ENCODE measurements around the gene TRIM28.
A peak's percentile ranks its signal among the peaks of the same experiment; 100 is the strongest.
"Not testable (repeated sequence)": the region's sequence is repeated elsewhere in the genome, so short reads cannot be mapped to it uniquely, and the experiment has no call there.

TRIM28 gene

DNA sequence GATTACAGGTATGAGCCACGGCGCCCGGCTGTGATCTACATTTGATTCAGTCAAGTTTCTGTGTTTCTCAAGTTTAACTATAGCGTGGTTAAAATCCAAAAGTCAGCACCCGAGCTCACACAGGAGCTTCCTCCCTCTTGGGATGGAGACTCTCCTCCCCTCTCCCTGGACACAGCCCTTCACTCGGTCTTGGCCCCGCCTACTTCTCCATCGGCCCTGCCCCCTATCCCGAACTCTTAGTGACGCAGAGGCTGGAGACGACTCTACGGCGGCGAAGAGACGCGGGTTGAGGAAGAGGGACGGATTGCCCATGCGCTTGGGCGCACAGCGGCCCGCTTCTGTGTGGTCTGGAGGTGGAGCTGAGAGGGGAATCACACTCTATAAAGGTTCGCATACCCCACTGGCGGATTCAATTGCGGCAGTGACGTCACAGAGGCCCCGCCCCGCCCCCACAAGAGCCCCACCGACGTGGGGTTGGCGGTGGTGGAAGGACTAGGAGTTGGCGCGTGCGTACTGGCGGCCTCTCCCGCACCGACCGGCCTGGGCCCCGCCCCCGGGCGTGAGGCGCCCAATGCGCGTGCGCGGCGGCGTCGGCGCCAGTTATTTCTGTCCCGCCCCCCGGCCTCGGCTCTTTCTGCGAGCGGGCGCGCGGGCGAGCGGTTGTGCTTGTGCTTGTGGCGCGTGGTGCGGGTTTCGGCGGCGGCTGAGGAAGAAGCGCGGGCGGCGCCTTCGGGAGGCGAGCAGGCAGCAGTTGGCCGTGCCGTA, at the start of gene TRIM28:
TSS of gene TRIM28 (plus strand) at position 239 of the 765 bp plus-strand sequence. CDS start 694 bp downstream, outside the sequence.
- peak; percentile 100 for DNase-seq (ENCODE audit: low spot score)

GRCh38 chr19:58497634-58498170, 46.2 kb upstream of the TRIM28 start:
- no peak for DNase-seq (ENCODE audit: low spot score)

GRCh38 chr19:58498316-58499020, 45.4 kb upstream of the TRIM28 start:
- no peak for DNase-seq (ENCODE audit: low spot score)

- peak; percentile 99 for DNase-seq (ENCODE audit: low spot score)
These were observed 44.6 kb upstream of the TRIM28 start for GRCh38 chr19:58499021-58499927.

DNA sequence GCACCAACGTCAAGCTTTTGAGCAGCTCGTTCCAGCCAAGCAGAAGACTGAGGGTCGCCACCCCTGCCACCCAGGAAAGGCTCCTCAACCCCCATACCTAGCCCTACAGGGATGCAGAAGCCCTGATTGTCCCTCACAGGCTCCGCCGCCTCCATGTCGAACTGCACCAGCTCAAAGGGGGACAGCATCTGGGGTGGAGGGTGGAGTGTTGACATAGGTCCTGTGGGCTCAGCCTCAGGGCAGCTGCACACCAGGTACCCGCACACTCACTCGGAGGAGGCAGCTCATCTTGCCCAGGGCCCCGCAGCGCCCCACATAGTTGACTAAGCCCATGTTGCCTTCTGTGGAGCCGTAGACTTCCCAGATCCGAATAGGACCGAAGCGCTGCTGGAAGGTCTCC, 43.6 kb upstream of the TRIM28 start:
- DNase-seq (ENCODE audit: low spot score), result no peak

- not testable (repeated sequence) for DNase-seq (ENCODE audit: low spot score)
These were observed 36.2 kb upstream of the TRIM28 start for GRCh38 chr19:58507602-58508223.

GRCh38 chr19:58509731-58510083, 34.2 kb upstream of the TRIM28 start:
- no peak for DNase-seq (ENCODE audit: low spot score)

DNA sequence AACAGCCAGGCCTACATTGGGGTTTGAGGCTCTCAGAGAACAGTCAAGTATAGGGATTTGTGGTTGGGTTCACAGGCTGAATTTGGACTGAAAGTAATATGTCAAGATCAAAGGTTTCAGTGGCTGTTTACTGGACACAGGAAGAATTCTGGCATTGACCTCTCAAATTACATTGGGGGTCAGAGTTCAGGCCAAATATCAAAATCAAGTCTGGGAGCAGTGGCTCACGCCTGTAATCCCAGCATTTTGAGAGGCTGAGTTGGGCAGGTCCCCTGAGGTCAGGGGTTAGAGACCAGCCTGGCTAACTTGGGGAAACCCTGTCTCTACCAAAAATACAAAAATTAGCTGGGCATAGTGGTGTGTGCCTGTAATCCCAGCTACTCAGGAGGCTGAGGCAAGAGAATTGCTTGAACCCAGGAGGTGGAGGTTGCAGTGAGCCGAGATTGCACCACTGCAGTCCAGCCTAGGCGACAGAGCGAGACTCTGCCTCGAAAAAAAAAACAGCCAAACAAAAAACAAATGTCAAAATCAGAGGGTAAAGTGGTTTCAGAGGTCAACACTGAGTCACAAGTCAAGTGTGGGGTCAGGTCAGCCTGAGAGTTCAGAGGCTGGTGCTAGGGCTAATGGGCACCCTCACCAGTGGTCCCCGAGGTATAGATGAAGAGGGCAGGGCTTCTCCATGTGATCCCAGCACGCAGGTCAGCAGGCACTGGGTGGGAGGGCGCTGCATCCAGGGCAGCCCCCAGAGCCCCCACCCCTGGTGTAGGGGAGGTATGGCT, 33.6 kb upstream of the TRIM28 start:
- DNase-seq (ENCODE audit: low spot score), result no peak

- DNase-seq (ENCODE audit: low spot score), result no peak
These were observed 32.3 kb upstream of the TRIM28 start, which contains the start of gene SLC27A5 for GRCh38 chr19:58511353-58512208. Gene SLC27A5, minus strand, starts transcription at chr19:58511992. Its CDS starts 37 bp downstream, at chr19:58511955.

GRCh38 chr19:58513213-58513693, 30.6 kb upstream of the TRIM28 start:
- no peak for DNase-seq (ENCODE audit: low spot score)

GRCh38 chr19:58513694-58514563, 29.9 kb upstream of the TRIM28 start:
- peak; percentile 85 for DNase-seq (ENCODE audit: low spot score)

DNA sequence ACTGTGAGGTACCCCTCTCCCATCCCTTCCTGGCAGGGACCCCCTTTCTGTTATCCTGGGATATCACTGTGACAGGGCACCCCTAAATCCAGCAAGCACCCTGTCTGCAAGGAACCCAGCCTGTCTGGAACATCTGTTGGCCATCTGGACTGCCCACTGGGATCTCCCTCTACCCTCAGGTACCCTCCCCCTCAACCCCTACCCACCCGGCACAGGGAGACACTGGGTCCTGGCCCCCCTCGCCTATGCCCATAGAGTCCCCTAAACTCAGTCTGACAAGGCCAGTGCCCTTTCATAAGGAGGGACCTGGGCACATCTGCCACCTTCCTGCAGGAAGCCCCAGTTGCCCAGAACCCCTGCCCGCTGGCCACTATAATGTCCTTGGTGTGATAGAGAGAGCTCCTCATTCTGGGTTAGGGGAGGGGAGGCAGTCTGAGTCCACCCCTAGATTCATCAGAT, 29.3 kb upstream of the TRIM28 start:
- DNase-seq (ENCODE audit: low spot score), result no peak

- no peak for DNase-seq (ENCODE audit: low spot score)
These were observed 28.6 kb upstream of the TRIM28 start for GRCh38 chr19:58515259-58515658.

DNA sequence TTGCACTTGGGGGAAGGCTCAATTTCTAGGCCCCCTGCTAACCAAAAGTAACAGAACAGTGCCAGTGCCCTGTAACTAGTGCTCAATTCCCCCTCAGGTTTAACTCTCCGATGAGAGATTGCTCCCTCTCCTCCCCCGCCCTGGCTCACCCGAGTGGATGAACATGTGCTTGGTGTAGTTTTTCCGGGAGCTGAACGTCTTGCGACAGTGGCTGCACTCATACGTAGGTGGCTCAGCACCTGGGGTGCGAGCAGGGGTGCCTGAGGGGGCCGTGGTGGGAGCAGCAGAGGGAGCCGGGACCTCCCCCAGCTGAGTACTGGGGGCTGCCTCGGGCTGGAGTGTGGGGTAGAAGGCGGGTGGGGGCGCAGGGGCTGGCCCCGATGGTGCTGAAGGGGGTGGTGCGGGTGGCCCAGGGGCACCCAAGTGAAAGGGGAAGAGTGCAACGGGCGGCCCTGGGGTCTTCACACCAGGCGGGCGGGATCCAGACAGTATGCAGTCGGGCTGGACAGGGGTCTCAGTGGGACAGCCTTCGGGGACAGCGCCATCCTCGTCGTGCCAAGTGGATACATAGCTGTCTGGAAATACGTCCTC, 27.5 kb upstream of the TRIM28 start:
- DNase-seq (ENCODE audit: low spot score), result no peak

DNA sequence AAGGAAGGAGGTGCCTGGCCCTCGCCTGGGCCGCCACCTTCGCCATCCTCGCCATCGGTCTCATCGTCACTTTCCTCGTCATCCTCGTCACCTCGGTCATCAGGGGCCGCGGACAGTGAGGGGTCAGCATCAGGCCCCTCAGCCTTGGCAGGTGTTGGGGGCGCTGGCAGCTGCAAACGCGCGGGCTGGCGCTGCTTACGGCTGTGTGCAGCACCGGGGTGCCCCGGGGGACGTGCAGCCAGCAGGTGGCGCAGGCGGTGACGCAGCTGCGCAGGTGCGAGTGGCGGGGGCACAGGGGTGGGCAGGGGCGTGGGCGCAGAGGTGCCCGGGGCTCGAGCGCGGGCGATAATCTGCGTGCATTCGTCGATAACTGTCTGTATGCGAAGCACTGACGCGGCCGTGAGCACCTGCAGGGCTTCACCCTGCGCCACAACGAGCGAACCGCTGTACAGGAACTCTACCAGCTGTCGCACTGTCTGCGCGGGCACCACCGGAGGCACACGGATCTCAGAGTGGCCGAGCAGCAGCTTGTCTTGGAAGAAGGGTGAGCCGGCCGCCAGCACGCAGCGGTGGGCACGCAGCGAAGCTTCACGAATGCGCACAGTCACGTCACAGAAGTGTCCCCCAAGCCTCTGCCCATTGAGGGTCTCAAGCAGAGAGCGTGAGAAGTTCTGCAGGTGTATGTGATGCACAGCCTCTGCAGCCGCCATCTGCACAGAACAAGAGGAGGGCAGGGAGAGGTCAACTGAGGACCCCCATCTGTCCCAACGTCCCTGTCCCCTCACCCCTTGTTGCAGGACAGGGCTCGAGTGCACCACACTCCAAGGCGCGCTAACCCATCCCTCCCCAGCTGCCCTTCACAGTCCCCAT, 26.7 kb upstream of the TRIM28 start:
- no peak for DNase-seq (ENCODE audit: low spot score)

- DNase-seq (ENCODE audit: low spot score), result no peak
These were observed 25.4 kb upstream of the TRIM28 start for GRCh38 chr19:58518256-58519086.

DNA sequence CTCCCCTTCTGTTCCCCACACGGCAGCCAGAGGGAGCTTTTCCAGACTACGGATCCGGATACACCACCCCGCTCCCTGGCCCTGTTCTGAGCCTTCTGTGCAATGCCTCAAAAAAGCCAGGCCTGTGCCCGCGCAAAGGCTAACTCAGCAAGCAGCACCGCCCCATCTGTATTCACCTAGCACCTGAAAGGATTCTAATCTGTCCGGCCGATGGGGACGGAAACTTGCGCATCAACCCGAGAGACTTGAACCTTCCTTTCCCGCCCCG, 24.8 kb upstream of the TRIM28 start:
- DNase-seq (ENCODE audit: low spot score), result peak; percentile 51
